GDM1 (cell line): Measurements from ENCODE around the gene PRSS56.

Source experiments
- DNase-seq: peaks from one replicate; lab custom pipeline; 2025; lab: John Stamatoyannopoulos, UW

PRSS56 gene

DNA sequence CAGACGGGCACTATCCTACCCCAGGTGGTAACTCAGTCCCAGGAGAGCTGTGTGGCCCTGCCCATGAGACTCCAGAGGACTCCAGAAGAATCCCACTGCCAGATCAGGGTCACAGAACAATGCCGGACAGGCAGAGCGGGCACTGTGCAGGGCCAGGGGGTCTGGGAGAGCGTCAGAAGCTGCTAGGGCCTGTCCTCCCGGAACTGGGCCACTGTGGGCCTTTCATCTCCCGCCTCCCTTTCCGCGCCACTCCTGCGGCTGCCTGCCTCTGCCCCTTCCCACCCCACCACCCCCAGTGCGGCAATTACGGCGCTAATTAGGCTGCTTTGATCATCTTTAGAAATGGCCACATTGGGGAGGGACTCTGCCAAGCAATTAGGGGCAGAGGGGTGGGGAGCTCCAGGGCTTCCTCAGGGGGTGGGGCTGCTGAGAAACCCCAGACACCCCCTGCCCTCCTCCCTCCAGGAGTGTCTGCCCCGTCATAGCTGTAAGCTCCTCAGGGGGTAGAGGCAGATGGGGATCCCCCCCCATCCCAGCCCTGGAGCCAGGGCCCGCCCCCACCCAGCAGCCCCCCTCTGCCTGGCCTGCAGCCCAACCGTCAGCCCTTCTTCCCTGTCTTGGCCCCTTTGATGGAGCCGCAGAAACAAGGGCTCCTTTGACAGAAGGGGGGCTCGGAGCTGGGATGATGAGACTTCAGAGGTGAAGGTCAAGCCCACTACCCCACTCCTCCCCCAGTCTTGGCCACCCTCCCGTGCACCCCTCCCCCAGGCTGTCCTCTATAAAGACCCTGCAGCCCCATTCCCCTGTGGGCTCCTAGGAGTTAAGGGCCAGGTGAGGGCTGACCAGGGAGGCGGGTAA lies at the start of gene PRSS56:
Gene PRSS56 (plus strand): TSS at position 808 of the 858 bp plus-strand sequence. CDS start 211 bp downstream, outside the sequence.
- no peak for DNase-seq

DNA sequence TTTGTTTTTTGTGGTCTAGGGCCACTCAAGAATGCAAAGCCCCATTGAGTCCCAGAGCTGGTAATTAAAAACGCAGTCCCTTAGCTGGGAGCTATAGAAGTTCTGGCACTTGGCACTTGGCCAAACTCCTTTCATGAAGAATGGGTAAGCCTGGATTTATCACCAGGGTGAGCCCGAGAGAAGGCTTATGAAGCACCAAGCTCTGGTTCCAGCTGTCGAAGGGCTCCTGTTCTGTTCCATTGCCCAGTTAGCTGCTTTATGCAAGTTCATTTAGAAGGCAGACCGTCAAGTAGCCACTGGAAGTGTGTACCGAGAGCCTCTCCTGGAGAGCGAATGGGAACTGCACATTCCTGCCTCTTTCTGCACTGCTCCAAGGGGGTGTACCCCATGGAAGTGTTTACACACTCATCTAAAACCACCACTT lies 46.7 kb upstream of the PRSS56 start:
- no peak for DNase-seq

DNA sequence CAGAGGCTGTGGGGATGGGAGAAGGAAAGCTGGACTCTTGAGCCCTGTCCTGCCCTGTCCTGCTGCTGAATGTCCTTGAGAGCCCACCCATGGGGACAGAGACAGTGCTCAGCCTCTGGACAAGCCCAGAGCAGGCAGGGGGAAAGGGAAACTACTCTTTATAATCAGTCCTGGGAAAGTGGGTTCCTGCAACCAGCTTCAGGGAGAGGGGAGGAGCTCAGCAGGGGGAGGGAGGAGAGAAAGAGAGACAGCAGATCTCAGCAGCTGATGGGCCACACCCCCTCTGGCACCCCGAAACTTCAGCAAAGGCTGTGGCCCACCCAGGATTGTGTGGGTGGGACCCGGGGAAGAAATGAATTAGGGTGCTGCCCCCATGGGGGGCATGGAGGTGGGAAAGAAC lies 44.1 kb upstream of the PRSS56 start:
- no peak for DNase-seq

DNA sequence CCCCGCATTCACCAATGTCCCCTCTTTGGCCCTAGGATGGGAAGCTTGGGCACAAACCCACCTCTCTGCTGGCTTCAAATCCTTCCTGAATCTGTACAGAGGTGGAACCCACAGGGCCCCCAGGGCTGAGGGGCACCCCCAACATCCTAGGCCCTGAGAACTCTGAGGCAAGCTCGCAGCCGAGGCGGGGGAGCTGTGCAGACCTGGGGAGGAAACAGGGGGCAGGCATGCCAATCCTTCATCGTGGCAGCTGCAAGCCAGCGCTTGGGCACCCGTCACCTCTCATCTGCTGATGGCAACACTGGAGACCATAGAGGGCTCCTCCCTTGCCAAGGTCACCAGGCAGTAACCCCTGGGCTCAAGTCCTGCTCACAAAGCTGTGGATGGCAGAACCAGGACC lies 43.4 kb upstream of the PRSS56 start:
- DNase-seq = no peak

DNA sequence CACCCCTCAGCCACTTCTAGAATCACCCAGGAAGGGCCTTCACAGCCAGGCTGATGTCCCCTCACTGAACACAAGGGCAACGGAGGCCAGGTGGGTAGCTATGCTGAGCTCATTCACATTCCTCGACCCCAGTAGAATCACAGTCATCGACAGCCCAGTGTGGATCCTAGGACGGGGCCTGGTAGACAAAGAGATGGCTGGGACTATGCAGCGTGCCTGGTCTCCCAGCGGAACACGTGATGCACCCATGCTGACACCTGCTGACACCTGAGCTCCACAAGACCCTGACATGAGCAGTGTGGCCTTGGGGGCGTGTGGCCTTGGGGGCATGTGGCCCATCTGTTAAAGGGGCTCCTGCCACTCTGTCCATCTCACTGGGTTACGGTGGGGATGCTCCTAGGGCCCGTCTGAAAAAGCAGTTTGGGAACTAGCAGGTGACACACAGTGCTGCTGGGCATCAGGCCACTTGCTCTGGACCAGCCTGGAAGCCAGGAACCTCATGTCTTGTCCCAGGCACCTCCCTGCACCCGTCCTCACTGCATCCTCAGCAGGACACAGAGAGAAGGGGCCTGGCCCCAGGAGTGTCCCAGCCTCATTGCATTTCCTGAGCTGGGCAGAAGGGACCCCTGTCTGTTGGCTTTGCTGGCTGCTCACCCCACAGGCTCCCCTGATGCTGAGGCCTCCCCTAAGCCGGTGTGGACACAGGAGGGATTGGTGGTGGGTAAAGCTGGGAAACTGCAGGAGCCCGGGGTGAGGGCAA lies 42.3 kb upstream of the PRSS56 start:
- DNase-seq = no peak

DNA sequence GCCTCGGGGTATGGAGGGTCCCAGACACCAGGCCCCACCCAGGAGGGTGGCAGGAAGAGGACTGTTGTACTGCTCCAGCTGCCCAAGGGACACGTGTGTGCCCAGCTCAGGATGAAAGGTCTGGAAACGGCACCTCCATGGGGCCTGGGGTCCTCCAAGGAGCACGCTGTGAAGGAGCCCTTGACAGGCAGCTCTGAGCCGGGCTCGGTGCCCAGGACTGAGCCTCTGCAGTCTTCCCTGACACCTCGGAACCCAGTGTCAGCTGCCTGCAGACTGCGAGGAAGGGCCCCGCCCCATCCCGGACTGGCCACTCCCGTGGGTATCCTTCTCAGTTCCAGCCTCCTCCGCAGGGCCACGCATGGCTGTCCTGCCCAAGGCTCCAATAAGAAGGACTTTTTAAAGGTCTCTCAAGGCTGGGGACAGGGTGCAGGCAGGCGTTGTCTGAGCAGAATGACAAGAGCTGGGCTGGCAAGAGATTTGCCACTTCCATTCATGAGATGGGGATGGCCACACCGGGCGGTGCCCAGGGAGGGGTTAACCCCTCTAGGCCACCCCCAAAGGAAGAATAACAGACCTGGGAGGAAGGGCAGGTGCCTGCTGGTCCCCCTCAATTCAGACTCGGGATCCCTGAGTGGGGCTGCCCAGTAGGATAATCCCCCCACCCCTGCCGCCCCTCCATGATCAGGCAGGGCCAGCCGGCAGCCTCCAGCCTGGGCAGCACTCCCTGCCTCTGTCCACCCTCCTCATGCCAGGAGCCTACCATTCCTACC lies 41.4 kb upstream of the PRSS56 start:
- no peak for DNase-seq

DNA sequence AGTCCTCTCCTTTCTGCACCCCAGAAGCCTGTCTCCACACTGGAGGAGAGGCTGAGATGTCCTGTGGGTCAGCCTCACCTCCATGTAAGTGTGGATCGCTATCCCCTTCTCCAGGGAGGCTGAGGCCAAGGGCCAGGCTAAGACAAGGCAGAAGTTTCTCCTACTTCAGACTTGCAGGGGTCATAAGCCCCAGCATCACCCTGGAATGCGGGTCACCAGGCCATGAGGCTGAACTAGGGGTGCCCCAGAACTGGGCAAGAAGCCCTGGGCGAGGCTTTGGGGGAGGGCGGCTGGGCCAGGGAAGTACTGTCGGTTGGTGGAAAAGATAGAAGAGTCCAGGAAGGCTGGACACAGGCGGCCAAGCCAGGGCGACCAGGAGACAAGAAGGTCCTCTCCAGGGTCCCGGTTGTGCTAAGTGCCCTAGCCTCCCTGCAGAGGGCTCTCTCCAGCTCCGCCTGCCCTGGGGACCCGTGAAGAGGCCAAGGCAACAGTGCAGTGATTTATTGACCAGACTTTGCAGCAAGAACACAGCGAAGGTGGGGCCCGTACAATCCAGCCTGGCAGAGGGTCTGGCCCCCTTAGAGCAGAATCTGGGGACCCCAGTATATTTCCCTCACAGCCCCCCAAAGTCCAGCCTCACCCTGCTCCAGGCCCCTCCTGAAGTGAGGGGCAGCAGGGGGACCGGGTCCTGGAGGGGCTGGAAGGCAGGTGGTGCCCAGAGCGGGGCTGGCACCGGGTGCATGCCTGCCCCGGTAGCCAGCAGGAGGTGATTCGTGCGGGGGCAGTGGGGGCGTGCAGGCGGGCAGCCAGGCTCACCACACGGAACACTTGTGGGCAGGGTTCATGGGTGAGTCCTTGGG lies 40.6 kb upstream of the PRSS56 start:
- DNase-seq = no peak

DNA sequence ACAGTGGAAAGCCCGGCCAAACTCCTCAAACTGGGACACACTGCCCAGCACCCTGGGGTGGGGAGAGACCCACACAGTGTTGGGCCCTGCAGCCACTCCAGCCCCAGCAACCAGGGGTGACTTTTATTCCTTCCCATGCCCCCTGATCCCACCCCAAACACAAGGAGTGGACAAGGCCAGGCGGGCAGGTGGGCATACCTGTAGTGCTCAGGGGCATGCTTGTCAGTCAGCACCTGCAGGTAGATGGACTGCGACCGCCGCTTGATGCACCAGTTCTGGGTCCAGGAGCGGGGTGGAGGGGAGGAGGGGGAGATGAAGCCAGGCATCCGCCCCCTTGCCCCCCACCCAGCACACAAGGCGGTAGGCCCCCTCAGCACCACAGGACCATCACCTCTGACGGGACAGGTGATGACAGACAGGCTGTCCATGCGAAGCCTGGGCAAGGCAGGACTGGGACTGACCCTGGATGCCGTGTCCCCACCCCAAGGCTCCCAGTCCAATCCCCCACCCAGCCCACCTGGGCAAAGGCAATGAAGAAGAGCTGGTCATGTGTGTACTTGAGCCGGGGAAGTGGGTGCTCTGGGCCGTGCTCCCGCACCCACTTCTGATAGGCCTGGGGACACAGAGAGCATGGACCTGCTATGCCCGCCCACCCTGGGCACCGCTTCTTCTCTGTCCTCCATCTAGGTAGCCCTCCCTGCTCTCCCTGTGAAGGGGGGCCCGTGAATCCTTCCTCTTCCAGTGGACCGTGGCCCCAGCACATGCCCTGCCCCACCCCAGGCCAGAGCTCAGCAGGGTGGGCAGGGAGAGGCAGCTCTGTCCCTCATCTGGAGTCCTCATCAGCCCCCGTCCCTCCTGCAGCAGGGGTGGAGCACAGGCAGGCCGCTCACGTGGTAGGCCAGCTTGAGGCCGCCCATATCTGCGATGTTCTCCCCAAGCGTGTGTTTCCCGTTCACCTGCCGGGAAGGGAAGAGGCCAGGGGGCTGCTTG lies 39.7 kb upstream of the PRSS56 start:
- DNase-seq = no peak

DNA sequence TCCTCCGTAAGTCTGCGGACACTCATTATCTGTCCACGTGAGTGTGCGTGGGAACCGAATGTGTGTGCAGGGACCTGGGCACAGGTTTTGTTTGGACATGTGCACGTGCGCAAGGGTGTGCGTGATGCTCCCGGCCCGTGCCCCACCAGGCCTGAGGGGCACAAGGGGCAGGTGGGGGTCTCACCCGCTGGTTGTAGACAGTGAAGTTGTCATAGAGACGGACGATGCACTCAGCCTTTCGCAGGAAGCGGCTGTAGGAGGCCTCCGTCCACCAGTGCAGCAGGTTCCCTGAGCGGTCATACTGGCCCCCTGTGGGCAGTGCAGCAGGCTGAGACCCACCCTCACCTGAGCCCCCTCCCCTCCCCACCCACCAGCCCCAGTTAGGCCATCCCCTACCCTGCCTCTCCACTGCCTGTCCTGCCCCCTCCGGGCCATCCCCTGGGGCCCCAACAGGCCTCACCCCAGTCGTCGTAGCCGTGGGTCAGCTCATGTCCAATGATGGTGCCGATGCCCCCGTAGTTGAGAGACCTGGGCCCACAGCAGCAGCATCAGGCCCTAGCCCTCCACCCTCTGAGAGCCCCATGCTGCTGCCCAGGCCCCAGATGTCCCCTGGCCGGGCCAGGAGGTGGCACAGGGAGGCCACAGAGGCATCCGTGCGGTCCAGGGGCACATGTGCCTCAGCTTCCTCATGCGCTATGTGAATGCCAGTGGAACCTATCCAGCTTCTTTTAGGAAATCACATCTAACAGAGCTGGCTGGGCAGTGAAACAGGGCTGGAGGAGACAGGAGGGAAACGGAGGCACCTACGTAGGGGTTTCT lies 38.7 kb upstream of the PRSS56 start:
- no peak for DNase-seq

DNA sequence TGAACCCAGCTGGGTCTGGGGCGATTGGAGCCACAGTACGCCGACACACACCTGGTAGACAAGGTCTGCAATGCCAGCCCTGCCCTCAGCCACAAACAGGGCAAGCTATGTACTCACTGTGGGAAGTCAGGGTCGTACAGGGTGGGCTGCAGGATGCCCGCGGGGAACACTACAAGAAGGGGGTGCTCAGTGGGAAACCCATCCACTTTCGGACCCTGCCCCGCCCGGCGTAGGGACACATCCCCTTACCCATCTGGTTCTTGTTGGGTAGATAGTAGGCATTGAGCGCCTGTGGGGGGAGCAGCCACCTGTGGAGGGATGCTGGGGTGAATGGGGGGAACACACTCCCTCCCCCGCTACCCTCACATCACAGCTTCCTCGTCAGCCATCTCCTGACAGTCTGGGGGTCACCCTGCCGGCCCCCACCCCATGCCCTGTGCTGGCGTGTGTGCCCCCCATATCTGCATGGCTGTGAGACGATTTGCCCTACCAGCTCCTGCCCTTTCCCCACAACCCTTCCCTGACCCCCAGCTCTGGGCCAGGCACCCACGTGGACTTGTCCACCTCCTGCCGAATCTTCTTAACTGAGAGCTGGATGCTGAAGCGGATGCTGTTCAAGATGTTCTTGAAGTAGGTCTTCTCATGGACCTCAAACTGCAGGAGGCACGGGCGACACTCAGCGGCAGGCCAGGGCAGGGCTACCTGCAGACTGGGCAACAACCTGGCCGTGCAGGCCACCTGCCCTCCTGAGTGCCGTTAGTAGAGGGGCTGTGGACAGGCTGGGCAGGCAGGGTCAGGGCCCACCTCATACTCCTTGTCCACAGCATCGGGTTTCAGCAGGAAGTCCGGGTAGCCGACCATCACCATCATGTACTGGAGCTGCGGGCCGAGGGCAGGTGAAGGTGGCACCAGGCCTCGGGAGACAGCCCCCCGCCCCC lies 37.6 kb upstream of the PRSS56 start:
- no peak for DNase-seq

DNA sequence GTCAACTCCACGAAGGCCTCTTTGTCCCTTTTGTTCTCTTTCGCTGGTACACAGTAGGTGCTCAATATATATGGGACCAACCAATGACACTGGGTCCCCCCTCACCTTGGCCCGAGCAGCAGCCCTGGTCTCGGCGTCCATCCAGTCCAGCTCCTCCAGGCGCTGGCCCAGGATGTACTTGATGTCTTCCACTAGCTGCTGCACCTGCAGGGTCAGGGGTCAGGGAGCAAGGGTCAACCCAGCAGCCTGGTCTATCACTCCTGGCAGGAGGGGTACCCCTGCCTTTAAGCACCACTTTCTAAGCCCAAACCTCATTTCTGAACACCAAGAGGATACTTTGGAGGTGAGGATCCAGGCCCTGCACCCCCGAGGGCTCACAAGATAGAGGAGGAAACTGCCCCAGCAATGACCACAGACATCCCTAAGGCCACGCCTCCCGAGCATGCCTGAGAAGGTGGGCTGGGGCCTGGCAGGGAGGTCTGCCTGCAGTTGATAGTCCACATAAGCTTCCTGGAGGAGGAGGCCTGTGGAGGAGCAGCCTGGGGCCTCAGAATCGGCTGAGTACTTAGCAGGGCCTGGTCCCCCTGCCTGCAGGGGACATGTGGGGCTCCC lies 36.8 kb upstream of the PRSS56 start:
- DNase-seq = no peak

DNA sequence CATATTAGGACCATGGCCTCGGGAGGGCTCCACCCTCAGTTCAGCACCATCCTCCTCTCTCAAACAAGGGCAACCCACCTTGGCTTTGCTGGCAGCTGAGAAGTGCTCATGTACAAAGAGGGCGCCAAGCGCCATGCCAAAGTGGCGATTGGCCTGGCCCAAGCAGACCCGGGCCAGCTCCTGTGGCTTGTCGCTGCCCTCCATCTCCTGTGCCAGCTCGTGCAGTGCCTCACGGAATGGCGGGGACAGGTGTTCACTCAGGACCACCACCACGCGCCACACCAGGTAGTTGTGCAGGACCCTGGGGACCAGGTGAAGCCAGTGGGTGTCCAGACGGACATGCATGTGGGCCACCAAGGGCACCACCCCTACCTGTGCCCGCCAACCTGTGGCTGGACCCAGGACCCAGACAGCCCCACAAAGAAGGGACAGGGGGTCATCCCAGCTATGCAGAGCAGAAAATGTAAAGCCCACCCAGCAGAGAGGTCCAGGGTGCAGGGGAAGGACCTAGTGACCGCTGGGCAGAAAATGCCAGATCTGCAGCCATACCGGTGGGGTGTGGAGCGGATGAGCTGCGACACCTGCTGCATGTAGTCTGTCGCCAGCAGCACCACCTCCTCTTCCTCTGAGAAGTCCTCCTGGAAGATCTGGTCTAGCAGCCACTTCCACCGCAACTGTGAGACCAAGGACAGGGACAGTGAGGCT lies 36.1 kb upstream of the PRSS56 start:
- no peak for DNase-seq

DNA sequence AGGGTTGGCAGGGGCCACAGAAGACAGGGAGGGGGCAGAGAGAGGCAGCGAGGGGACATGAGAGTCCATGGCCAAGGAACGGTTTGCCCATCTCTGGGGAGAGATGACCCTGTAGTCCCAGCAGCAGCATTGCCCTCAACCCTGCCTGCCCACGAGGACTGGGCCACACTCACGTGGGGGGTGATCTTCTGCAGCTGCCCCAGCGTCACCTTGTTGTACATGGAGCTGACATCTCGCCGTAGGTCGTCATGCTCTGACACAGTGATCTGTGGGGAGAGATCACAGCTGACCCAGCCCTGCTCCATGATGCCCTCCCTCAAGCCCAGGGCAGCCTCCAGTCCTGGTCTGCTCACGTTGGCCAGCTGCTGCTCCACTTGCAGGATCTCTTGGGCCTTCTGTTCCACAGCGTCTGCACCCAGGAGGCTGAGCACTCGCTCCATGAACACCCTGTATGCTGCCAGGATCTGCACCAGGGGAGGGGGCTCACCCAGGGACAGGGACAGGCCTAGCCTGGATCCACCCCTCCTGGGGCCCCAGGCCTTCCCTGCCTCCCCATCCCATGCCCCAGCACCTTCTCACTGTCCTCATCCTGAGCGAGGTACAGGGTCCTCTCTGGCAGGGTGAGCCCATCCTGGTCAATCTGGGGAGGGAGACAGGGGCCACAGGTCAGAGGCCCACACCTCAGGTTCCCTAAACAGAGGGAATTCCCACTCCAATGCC lies 35.4 kb upstream of the PRSS56 start:
- no peak for DNase-seq

DNA sequence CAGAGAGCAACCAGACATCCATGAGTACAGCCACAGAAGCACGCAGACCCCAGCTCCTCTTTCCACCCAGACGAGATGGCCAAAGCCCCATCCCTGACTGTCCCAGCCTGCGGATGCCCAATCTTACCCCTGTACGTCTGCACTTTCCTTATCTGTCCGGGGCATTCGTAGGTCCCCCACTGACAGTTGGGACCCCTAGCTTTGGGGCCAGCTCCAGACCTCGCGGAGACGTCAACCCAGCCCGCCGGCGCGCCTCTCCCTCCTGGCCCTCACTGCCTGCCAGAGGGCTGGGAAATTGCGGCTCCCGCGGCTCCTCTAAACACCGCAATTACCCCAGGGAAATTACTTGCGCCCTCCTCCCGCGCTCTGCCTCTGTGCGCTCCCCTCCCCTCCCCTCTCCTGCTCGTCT lies 34.8 kb upstream of the PRSS56 start:
- no peak for DNase-seq

DNA sequence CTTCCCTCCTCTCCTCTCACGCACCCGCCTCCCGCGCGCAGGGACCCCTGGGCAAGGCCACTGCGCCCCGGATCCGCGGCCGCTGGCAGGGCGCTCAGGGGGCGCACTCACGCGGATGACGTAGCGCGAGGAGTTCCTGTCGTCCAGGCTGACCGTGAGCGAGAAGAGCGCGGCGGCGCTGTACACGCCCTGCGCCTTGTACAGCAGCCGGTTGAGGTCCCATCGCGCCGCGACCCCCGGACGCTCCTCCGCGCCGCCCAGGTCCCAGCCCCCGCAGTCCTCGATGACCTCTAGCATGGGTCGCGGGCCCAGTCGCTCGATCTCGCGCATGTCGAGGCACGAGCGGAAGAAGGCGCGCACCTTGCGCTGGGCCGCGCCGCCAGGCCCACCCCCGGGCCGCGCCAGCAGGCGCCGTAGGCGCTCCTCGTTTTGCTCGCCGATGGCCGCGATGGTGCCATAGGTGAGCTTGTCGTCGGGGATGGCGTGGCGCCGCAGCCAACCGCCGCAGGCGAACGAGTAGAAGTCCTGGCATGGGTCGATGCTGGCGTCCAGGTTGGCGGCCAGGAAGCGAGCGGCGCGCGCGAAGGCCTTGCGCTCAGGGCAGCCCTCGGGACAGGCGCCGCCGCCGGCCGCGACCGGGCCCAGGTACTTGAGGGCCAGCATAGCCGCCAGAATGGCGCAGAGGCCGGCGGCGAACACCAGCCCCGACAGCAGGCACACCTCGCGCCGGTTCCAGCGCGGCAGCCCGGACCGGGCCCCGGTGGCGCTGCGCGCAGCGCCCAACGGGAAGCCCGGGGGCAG lies 34.2 kb upstream of the PRSS56 start:
- no peak for DNase-seq
